Upper lobe of right lung (tissue), 1 donor: ENCODE results near the gene TSPEAR. TPM values are rescaled to one million over a fixed set of nuclear protein-coding genes. Genes with fewer than 3 reads are reported as not detected.

ENCODE experiments used
- ATAC-seq: fragments of 200-7000 bp; cut with Tn5 transposase; one replicate; pipeline ENCODE4 v1.9.1; 2020; ENCODE audit warnings: mild to moderate bottlenecking, moderate library complexity
- DNase-seq: peaks from one replicate; pipeline ENCODE4 v3.0.0-alpha.2; 2020
- H3K27ac ChIP-seq: fragments of 200-600 bp; one replicate; pipeline ENCODE4 v1.8.0; 2022
- H3K27me3 ChIP-seq: fragments of 200-600 bp; one replicate; pipeline ENCODE4 v1.8.0; 2022; ENCODE audit warnings: mild to moderate bottlenecking
- H3K36me3 ChIP-seq: fragments of 200-600 bp; one replicate; pipeline ENCODE4 v1.8.0; 2022
- H3K4me1 ChIP-seq: fragments of 200-600 bp; one replicate; pipeline ENCODE4 v1.8.0; 2022
- H3K4me3 ChIP-seq: fragments of 200-600 bp; one replicate; pipeline ENCODE4 v1.8.0; 2022; ENCODE audit warnings: mild to moderate bottlenecking
- H3K9me3 ChIP-seq: fragments of 200-600 bp; one replicate; pipeline ENCODE4 v1.8.0; 2022
- intact Hi-C: fragments of 100-400 bp; cut with DNase I; formaldehyde crosslinking; loops from one replicate; pipeline ENCODE4 v1.11.0; 2022
- total RNA-seq: library from RNA; stranded (reverse); fragmentation: NEBNext Ultra II Directional; extraction: Animal tissue kit (Norgen Biotek cat#: 25700); gene quantifications from one replicate; pipeline ENCODE4 v1.2.1, GENCODE V29; 2021
- TF ChIP-seq, protein P1 (sequence below): fragments of 200-600 bp; IDR thresholded peaks from one replicate; pipeline ENCODE4 v1.8.0; 2022; ENCODE audit warnings: antibody characterized with exemption
- donor health status: DM: no; HTN: yes; CAD: no; lungs with severe emphysema.

TSPEAR gene
- total RNA-seq, 1 donor from 2014 or later = 0.23 TPM

DNA sequence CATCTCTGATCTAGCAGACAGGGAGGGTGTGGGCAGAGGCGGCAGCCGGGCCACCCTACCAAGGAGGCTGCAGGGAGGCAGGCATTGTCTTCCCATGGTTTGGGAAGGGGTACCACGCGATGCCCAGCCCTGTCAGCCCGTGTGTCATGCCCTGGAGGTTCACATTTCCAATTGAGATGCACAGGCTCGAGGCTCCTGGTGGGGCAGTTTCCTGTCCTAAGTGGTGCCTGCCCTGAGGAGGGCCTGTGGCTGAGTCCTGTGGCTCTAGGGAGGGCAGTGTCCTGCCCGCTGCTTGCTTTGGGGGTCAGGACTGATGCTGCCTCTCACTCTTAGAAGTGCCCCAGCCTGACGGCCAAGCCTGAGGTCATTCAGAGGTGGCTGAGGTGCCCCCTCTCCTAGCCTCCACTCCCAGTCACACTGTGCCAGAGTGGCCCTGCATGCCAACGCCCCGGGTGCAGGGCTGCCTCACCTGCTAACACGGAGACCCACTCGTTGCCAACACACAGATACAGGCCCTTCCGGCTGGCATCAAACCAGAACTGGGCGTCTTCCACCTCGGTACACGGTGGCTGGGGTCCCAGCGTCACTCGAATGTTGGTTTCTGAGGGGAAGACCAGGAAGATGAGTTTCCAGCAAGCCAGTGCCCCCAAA lies 183.3 kb downstream of the TSPEAR start:
- DNase-seq (peak; percentile 54), ATAC-seq (no peak)
- no peaks in the 10 kb centered on the region for H3K27me3 ChIP-seq
- TF ChIP-seq, protein P1, sequence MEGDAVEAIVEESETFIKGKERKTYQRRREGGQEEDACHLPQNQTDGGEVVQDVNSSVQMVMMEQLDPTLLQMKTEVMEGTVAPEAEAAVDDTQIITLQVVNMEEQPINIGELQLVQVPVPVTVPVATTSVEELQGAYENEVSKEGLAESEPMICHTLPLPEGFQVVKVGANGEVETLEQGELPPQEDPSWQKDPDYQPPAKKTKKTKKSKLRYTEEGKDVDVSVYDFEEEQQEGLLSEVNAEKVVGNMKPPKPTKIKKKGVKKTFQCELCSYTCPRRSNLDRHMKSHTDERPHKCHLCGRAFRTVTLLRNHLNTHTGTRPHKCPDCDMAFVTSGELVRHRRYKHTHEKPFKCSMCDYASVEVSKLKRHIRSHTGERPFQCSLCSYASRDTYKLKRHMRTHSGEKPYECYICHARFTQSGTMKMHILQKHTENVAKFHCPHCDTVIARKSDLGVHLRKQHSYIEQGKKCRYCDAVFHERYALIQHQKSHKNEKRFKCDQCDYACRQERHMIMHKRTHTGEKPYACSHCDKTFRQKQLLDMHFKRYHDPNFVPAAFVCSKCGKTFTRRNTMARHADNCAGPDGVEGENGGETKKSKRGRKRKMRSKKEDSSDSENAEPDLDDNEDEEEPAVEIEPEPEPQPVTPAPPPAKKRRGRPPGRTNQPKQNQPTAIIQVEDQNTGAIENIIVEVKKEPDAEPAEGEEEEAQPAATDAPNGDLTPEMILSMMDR = no peak
- H3K27ac ChIP-seq = no peak overlapping the region
- H3K4me1 ChIP-seq = no peaks in the 10 kb centered on the region
- H3K9me3 ChIP-seq = no peaks in the 10 kb centered on the region
- no peak overlapping the region for H3K4me3 ChIP-seq
- intact Hi-C loops = no loop called here
- H3K36me3 ChIP-seq = no peaks in the 10 kb centered on the region

DNA sequence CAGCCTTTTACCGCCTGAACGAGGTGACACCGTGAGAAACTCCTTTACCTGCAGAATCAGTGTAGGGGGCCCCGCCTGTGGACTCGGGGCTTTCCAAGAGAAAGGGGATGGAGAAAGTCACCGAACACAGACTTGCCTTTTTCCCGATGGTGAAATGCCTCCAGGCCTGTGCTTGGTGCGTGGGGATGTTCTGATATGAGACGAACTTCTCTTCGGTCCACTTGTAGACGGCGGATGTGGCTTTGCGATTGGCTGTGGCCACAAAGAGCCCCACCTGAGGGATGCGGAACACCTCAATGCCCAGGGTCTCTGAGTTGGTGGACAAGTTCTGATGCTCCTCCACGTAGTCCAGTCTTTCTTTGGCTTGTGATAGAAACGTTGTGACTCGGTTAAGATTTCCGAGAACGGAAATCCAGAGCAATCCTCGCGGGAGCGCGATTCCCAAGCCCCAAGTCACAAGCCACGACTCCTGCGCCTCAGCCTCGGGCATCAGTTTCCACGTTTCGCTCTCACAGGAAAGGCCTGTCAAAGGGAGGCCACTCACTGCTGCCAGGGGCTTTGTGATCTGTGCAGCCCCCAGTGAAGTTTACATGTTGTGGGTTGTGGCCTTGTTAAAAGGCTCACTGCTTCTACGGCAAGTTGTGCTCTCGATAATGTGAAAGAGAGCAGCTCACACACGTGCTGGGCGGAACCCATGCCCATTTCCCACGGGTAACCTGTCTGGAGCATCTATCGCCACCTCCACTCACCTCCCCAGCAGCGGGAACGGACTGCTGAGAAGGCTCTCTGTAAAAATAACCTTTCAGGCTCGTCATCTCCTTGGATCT lies 184.0 kb downstream of the TSPEAR start:
- Histone ChIP-seq H3K9me3 (no peaks in the 10 kb centered on the region), H3K27me3 (no peaks in the 10 kb centered on the region), H3K27ac (no peak overlapping the region), H3K36me3 (no peaks in the 10 kb centered on the region), H3K4me1 (no peaks in the 10 kb centered on the region), H3K4me3 (no peak overlapping the region)
- intact Hi-C loops = no loop called here
- DNase-seq = peak; percentile 39
- ATAC-seq = no peak
- TF ChIP-seq, protein P1 = no peak

DNA sequence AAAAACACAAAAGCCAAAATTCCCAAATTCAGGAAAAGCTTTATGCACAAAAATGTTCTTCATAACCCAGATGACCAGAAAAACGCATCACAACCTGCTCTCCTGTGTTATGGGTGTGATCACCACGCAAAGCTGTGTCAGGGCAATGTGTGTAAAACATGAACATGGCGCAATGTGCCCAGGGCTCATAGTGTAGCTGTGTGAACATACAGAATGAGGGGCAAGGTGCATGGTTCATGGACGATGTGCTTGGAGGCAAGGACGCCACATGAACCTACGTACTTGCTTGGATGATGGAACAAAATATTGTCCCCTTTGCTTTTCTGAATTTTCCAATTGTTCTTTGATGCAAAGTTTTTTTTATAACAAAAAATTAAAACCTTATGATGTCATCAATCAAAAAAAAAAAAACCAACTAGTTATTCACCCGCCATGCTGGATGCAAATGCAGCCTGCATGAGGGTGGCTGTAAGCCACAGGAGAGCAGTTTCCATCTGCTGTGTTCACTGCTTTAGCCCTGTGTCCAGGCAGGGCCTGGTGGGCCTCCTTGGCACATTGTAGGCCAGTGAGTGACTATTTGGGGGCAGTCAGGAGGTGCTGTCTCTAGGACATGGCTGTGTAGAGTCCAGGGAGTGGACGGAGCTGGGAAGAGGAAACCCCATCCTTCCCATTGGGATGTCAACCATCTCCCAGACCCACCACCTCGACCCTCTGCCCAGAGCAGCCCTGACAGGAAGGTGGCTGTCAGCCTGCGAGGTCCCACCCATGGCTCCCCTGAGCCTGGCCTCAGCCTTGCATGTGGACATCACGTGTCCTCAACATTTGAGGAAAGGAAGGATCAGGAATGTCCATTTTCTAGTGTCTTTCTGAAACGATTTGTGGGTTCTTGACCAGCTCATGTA lies 185.0 kb downstream of the TSPEAR start:
- no peaks in the 10 kb centered on the region for H3K27me3 ChIP-seq
- no peaks in the 10 kb centered on the region for H3K4me1 ChIP-seq
- TF ChIP-seq, protein P1 = no peak
- no peaks in the 10 kb centered on the region for H3K36me3 ChIP-seq
- ATAC-seq (no peak), DNase-seq (peak; percentile 51)
- intact Hi-C loops = no loop called here
- H3K27ac ChIP-seq = no peak overlapping the region
- H3K4me3 ChIP-seq = no peak overlapping the region
- H3K9me3 ChIP-seq = no peaks in the 10 kb centered on the region

DNA sequence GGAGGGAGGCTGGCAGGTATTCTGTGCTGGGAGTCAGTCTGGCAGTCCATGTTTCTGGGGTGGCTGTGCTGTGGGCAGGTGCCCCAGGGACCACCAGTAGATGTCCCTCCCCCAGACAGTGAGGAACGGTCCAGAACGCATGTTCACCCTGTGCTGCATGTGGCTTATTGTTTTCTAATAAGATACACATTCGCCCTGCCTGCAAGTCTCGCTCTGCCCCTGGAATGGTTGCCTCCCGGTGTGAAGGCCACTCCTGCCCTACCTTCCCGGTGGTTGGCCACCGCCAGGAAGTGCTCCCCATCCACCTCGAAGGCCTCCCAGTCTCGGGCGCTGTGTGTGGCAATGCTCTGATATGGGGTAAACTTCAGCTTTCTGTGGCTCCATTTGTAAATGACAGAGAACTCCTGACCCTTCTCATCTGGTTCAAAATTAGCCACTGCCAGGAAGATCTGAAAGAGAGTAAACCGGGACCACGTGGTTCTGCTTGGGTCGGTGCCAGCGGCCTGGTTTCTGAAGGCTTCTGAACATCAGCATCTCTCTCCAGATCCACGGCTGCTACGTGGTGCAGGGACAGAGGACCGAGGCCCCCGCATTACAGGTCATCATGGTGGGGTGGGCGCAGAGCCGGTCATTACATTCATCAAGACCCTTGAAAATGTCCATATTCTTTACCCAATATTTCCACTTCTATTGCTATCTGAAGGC lies 185.8 kb downstream of the TSPEAR start:
- Histone ChIP-seq H3K4me3 (no peak overlapping the region), H3K9me3 (no peaks in the 10 kb centered on the region), H3K36me3 (no peaks in the 10 kb centered on the region), H3K27me3 (no peaks in the 10 kb centered on the region), H3K27ac (no peak overlapping the region), H3K4me1 (no peaks in the 10 kb centered on the region)
- ATAC-seq = no peak
- DNase-seq = peak; percentile 43
- intact Hi-C loops = no loop called here
- TF ChIP-seq, protein P1 = no peak
